Tibial nerve (tissue), 4 donors: Measurements from ENCODE around the gene TCIRG1. TPM values are rescaled to one million over a fixed set of nuclear protein-coding genes. Genes with fewer than 3 reads are reported as not detected.
"Not testable (repeated sequence)": the region's sequence is repeated elsewhere in the genome, so short reads cannot be mapped to it uniquely, and the experiment has no call there.

ENCODE experiments used
- DNase-seq, 2 donors: peaks; one replicate each; pipeline ENCODE4 v3.0.0-alpha.2; 2019; ENCODE audit warnings: low spot score in 2 of 2
- H3K27ac ChIP-seq, 4 donors: fragments of 200-600 bp; sonication (generic) in 3 of 4; one replicate each; pipeline ENCODE4 v1.5.1; 2017 to 2019; ENCODE audit warnings: mild to moderate bottlenecking in 1 of 4
- H3K27me3 ChIP-seq, 2 donors: fragments of 200-600 bp; sonication (generic) in 1 of 2; one replicate each; pipeline versions ENCODE4 v1.5.1 to v1.6.0; 2017 to 2019
- H3K36me3 ChIP-seq, 3 donors: fragments of 200-600 bp; sonication (generic); one replicate each; pipeline ENCODE4 v1.5.1; 2018 to 2019
- H3K4me1 ChIP-seq, 4 donors: fragments of 200-600 bp; sonication (generic) in 3 of 4; one replicate each; pipeline ENCODE4 v1.5.1; 2017 to 2019
- H3K4me3 ChIP-seq, 4 donors: fragments of 200-600 bp; sonication (generic) in 3 of 4; one replicate each; pipeline ENCODE4 v1.5.1; 2017 to 2019; ENCODE audit warnings: mild to moderate bottlenecking in 1 of 4, moderate library complexity in 1 of 4
- H3K9me3 ChIP-seq, 4 donors: fragments of 200-600 bp; sonication (generic) in 3 of 4; one replicate each; pipeline ENCODE4 v1.5.1; 2017 to 2019
- CTCF ChIP-seq, 5 experiments: fragments of 200-600 bp in 3 of 5; fragments of 450-650 bp in 2 of 5; sonication (generic) in 3 of 5; IDR thresholded peaks; one replicate each; pipeline ENCODE4 v1.5.1; 2016 to 2019; ENCODE audit warnings: antibody characterized with exemption in 5 of 5, mild to moderate bottlenecking in 3 of 5, moderate library complexity in 2 of 5
- EP300 ChIP-seq, 2 donors: sonication (generic); formaldehyde crosslinking; IDR thresholded peaks; one replicate each; pipeline ENCODE4 v1.6.1; 2017; ENCODE audit warnings: antibody characterized with exemption in 2 of 2, mild to moderate bottlenecking in 1 of 2
- POLR2A ChIP-seq, 2 donors: fragments of 450-650 bp; IDR thresholded peaks; one replicate each; pipeline ENCODE4 v1.6.1; 2017; ENCODE audit warnings: antibody characterized with exemption in 2 of 2, mild to moderate bottlenecking in 2 of 2, moderate library complexity in 2 of 2
- WGBS, 2 donors: methylation state at CpG; one replicate each; pipeline ENCODE4 v1.1.5; 2018; 5-methylcytosine and 5-hydroxymethylcytosine counted together
- total RNA-seq, 4 donors: library from RNA; depleted of rRNA; stranded (reverse); fragments of >200 nt; gene quantifications; one replicate each; pipeline ENCODE4 v1.1.0, GENCODE V29; 2016

Gene TCIRG1
- total RNA-seq, 4 donors from 2014 or later = 142 to 439 (median 183) TPM

GRCh38 chr11:68090287-68090686, 51.5 kb downstream of the TCIRG1 start:
- H3K4me3 ChIP-seq = no peak overlapping the region
- WGBS, 2 donors = 41 to 53% methylated on average over 1 of the region's 1 CpG
- no peaks in the 10 kb centered on the region for H3K9me3 ChIP-seq
- H3K36me3 ChIP-seq = no peaks in the 10 kb centered on the region
- H3K27ac ChIP-seq = peak overlapping the region in 1 of 4 donors; percentile 52
- H3K27me3 ChIP-seq = no peaks in the 10 kb centered on the region
- TF ChIP-seq POLR2A (IDR thresholded peaks at IDR 0.05) (no peak), EP300 (IDR thresholded peaks at IDR 0.05) (no peak), CTCF (IDR thresholded peaks at IDR 0.05) (no peak)
- H3K4me1 ChIP-seq = peaks cover 0 to 17% (median 2%) of the 10 kb centered on the region in 4 donors
- DNase-seq = no peak

GRCh38 chr11:68090706-68091105, 51.9 kb downstream of the TCIRG1 start:
- peaks cover 0 to 17% (median 2%) of the 10 kb centered on the region in 4 donors for H3K4me1 ChIP-seq
- no peaks in the 10 kb centered on the region for H3K36me3 ChIP-seq
- no peaks in the 10 kb centered on the region for H3K27me3 ChIP-seq
- H3K4me3 ChIP-seq = no peak overlapping the region
- H3K9me3 ChIP-seq = no peaks in the 10 kb centered on the region
- TF ChIP-seq EP300 (IDR thresholded peaks at IDR 0.05) (peak in 1 of 2 donors; percentile 33), CTCF (IDR thresholded peaks at IDR 0.05) (no peak), POLR2A (IDR thresholded peaks at IDR 0.05) (no peak)
- no peak for DNase-seq
- H3K27ac ChIP-seq = peak overlapping the region in 1 of 4 donors; percentile 52
- 30 to 34% methylated on average over 6 of the region's 6 CpGs for WGBS, 2 donors

DNA sequence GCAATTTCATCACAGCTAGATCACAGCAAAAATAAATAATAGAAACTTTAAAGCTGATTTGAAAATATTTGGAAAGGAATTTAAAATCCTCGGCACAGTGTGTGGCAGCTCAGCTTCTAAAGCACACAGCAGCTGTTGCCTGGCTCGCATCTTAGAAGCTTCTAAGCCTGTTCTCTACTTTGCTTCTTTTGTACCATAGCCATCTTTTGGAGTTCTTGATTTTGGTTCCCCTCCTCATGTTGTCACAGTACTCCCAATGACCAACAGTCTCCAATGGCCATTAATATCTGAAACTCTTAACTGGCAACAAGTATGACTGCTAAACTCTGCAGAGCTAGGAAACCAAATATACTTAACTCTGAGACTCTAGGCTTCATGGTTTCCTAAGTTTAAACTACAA, 53.6 kb downstream of the TCIRG1 start:
- WGBS, 2 donors = 69 to 72% methylated on average over 2 of the region's 2 CpGs
- no peaks in the 10 kb centered on the region for H3K9me3 ChIP-seq
- H3K4me3 ChIP-seq = no peak overlapping the region
- H3K4me1 ChIP-seq = peaks cover 0 to 17% (median 2%) of the 10 kb centered on the region in 4 donors
- DNase-seq = no peak
- no peak overlapping the region for H3K27ac ChIP-seq
- H3K36me3 ChIP-seq = no peaks in the 10 kb centered on the region
- no peak for TF ChIP-seq POLR2A (IDR thresholded peaks at IDR 0.05)
- TF ChIP-seq CTCF (IDR thresholded peaks at IDR 0.05) = no peak
- no peak for TF ChIP-seq EP300 (IDR thresholded peaks at IDR 0.05)
- no peaks in the 10 kb centered on the region for H3K27me3 ChIP-seq

- DNase-seq, H3K4me3 ChIP-seq, H3K36me3 ChIP-seq, H3K9me3 ChIP-seq, H3K27me3 ChIP-seq, H3K27ac ChIP-seq: not testable (repeated sequence)
- 91 to 96% methylated on average over 3 of the region's 3 CpGs for WGBS, 2 donors
- H3K4me1 ChIP-seq = peaks cover 0 to 17% (median 2%) of the 10 kb centered on the region in 4 donors
These were observed 54.1 kb downstream of the TCIRG1 start for GRCh38 chr11:68092946-68093345.

DNA sequence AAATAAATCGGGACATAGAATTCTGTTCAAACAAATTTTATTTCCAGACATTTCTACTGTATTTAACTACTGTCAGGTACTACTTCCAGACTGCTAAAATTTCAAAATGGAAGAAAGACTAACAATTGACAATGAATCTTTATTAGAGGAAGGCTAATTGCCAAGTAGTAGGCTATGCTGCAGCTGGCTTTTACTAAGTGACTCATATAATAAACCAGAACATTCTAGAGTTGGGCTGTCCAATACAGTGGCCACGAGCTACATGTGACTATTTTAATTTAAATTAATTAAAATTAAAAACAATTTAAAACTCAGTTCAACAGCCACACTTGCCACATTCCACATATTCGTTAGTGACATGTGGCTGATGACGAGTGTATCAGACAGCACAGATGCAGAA, 54.7 kb downstream of the TCIRG1 start:
- no peak for DNase-seq
- 79 to 83% methylated on average over 4 of the region's 4 CpGs for WGBS, 2 donors
- no peaks in the 10 kb centered on the region for H3K36me3 ChIP-seq
- H3K4me3 ChIP-seq = no peak overlapping the region
- no peak overlapping the region for H3K27ac ChIP-seq
- TF ChIP-seq EP300 (IDR thresholded peaks at IDR 0.05) (no peak), CTCF (IDR thresholded peaks at IDR 0.05) (no peak), POLR2A (IDR thresholded peaks at IDR 0.05) (no peak)
- peaks cover 0 to 20% (median 2%) of the 10 kb centered on the region in 4 donors for H3K4me1 ChIP-seq
- no peaks in the 10 kb centered on the region for H3K27me3 ChIP-seq
- H3K9me3 ChIP-seq = no peaks in the 10 kb centered on the region

GRCh38 chr11:68096962-68097361, 58.1 kb downstream of the TCIRG1 start:
- H3K27me3 ChIP-seq = no peaks in the 10 kb centered on the region
- no peak overlapping the region for H3K4me3 ChIP-seq
- 95 to 96% methylated on average over 8 of the region's 8 CpGs for WGBS, 2 donors
- DNase-seq = no peak
- no peak overlapping the region for H3K27ac ChIP-seq
- H3K9me3 ChIP-seq = no peaks in the 10 kb centered on the region
- H3K4me1 ChIP-seq = peaks cover 0 to 15% (median 9%) of the 10 kb centered on the region in 4 donors
- TF ChIP-seq CTCF (IDR thresholded peaks at IDR 0.05) (no peak), POLR2A (IDR thresholded peaks at IDR 0.05) (no peak), EP300 (IDR thresholded peaks at IDR 0.05) (no peak)
- no peaks in the 10 kb centered on the region for H3K36me3 ChIP-seq
